Measurements from ENCODE around the gene DNAJC11. TPM values are rescaled to one million over a fixed set of nuclear protein-coding genes. Genes with fewer than 3 reads are reported as not detected.

DNAJC11 gene
- total RNA-seq, 1 donor from 2014 or later = 47.6 TPM

DNA sequence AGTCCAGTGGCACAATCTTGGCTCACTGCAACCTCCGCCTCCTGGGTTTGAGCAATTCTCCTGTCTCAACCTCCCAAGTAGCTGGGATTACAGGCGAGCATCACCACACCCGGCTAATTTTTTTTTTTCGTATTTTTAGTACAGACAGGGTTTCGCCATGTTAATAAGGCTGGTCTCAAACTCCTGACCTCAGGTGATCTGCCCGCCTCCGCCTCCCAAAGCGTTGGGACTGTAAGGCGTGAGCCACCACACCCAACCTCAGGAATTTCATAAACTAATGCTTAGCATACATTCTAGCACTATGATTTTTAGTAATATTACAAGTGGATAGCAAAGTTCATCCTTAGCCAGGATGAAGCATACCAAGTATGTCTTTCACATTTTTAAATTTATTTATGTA, 8.7 kb downstream of the DNAJC11 start:
- Mint-ChIP-seq H3K4me3 (no peak overlapping the region), H3K9me3 (no peaks in the 10 kb centered on the region), H3K27ac (no peak overlapping the region), H3K36me3 (peaks cover 3% of the 10 kb centered on the region), H3K4me1 (peaks cover 2% of the 10 kb centered on the region), H3K27me3 (ENCODE audit: insufficient read depth, low read depth) (no peaks in the 10 kb centered on the region)
- no peak overlapping the region for H3K9ac ChIP-seq
- no peaks in the 10 kb centered on the region for H3K9me3 ChIP-seq (ENCODE audit: low read depth)
- no peak overlapping the region for H3K4me3 ChIP-seq
- TF ChIP-seq EZH2phosphoT487 (IDR thresholded peaks at IDR 0.05) (no peak), EZH2 (IDR thresholded peaks at IDR 0.05) (no peak)
- TF ChIP-seq, protein P1, sequence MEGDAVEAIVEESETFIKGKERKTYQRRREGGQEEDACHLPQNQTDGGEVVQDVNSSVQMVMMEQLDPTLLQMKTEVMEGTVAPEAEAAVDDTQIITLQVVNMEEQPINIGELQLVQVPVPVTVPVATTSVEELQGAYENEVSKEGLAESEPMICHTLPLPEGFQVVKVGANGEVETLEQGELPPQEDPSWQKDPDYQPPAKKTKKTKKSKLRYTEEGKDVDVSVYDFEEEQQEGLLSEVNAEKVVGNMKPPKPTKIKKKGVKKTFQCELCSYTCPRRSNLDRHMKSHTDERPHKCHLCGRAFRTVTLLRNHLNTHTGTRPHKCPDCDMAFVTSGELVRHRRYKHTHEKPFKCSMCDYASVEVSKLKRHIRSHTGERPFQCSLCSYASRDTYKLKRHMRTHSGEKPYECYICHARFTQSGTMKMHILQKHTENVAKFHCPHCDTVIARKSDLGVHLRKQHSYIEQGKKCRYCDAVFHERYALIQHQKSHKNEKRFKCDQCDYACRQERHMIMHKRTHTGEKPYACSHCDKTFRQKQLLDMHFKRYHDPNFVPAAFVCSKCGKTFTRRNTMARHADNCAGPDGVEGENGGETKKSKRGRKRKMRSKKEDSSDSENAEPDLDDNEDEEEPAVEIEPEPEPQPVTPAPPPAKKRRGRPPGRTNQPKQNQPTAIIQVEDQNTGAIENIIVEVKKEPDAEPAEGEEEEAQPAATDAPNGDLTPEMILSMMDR (IDR thresholded peaks at IDR 0.05) = no peak
- DNase-seq (ENCODE audit: low spot score) = no peak
- peaks cover 12% of the 10 kb centered on the region for H3F3A ChIP-seq (ENCODE audit: low read depth)
- peaks cover 43% of the 10 kb centered on the region for H4K20me1 ChIP-seq (ENCODE audit: low read depth)
- H3K27me3 ChIP-seq = no peaks in the 10 kb centered on the region
- peaks cover 3% of the 10 kb centered on the region for H3K4me1 ChIP-seq
- no peak overlapping the region for H2AFZ ChIP-seq (replicated peaks)
- no peak overlapping the region for H3K27ac ChIP-seq
- H3K36me3 ChIP-seq = no peaks in the 10 kb centered on the region
- H3K79me2 ChIP-seq (ENCODE audit: low read depth) = peaks cover 95% of the 10 kb centered on the region
- H3K4me2 ChIP-seq = no peak overlapping the region

DNA sequence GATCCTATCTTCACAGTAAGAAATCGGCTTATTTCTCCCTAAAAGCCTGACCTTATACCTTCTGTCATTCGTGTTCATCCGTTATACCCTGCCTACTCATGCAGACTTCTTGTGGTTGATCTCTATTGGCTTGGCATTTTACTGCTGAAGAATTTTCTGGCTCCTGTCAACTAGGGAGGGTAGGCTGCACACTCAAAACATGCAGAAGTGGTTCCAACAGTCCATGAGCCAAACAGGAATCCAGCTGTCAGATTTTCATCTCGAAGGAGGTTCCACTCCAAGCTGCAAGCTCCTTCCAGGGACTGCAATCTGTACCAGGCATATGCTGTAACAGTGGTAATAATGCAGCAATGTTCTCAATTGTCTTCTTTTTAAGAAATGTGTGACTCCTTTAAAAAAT, 10.1 kb downstream of the DNAJC11 start:
- peaks cover 94% of the 10 kb centered on the region for H3K79me2 ChIP-seq (ENCODE audit: low read depth)
- H4K20me1 ChIP-seq (ENCODE audit: low read depth) = peaks cover 45% of the 10 kb centered on the region

DNA sequence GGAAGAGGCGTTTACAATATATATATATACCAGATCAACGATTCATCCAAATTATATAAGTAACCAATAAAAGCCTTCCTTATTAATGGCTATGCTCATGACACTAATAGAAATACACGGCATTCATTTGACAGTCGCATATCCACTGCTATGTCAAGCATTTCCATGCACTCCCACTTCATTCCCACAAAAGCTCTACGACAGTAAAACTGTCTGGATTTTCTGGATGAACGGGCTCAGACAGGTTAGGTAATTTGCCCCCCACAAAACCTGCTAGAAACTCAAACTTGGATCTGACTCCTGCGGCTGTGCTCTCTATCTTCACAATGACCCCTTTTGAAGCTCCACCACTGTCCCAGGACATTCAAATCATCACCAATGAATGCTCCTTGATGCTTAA, 11.4 kb downstream of the DNAJC11 start:
- no peak overlapping the region for H3K27ac Mint-ChIP-seq
- H3K4me1 ChIP-seq = peaks cover 5% of the 10 kb centered on the region
- H3K27me3 Mint-ChIP-seq (ENCODE audit: insufficient read depth, low read depth) = no peaks in the 10 kb centered on the region

More for the DNA sequence above, 10.1 kb downstream of the DNAJC11 start:
- no peak overlapping the region for H3K4me3 Mint-ChIP-seq
- no peak overlapping the region for H3K27ac Mint-ChIP-seq
- Histone ChIP-seq H3K9ac (no peak overlapping the region), H3K4me2 (no peak overlapping the region), H3K4me1 (peaks cover 5% of the 10 kb centered on the region), H3F3A (ENCODE audit: low read depth) (peaks cover 11% of the 10 kb centered on the region), H3K4me3 (no peak overlapping the region), H3K27me3 (no peaks in the 10 kb centered on the region), H3K9me3 (ENCODE audit: low read depth) (no peaks in the 10 kb centered on the region), H3K27ac (no peak overlapping the region), H3K36me3 (no peaks in the 10 kb centered on the region), H2AFZ (replicated peaks) (no peak overlapping the region)
- no peaks in the 10 kb centered on the region for H3K9me3 Mint-ChIP-seq
- TF ChIP-seq, protein P1 (IDR thresholded peaks at IDR 0.05) = no peak
- TF ChIP-seq EZH2 (IDR thresholded peaks at IDR 0.05) (no peak), EZH2phosphoT487 (IDR thresholded peaks at IDR 0.05) (no peak)
- H3K27me3 Mint-ChIP-seq (ENCODE audit: insufficient read depth, low read depth) = no peaks in the 10 kb centered on the region
- peaks cover 4% of the 10 kb centered on the region for H3K4me1 Mint-ChIP-seq
- no peak for DNase-seq (ENCODE audit: low spot score)
- H3K36me3 Mint-ChIP-seq = peaks cover 3% of the 10 kb centered on the region

More for the DNA sequence above, 11.4 kb downstream of the DNAJC11 start:
- no peak for DNase-seq (ENCODE audit: low spot score)
- Histone ChIP-seq H3K4me2 (no peak overlapping the region), H4K20me1 (ENCODE audit: low read depth) (peaks cover 37% of the 10 kb centered on the region), H3K4me3 (no peak overlapping the region), H2AFZ (replicated peaks) (no peak overlapping the region), H3K9ac (no peak overlapping the region), H3F3A (ENCODE audit: low read depth) (peaks cover 4% of the 10 kb centered on the region), H3K27ac (no peak overlapping the region), H3K36me3 (no peaks in the 10 kb centered on the region), H3K9me3 (ENCODE audit: low read depth) (no peaks in the 10 kb centered on the region), H3K79me2 (ENCODE audit: low read depth) (peaks cover 95% of the 10 kb centered on the region), H3K27me3 (no peaks in the 10 kb centered on the region)
- H3K9me3 Mint-ChIP-seq = no peaks in the 10 kb centered on the region
- peaks cover 4% of the 10 kb centered on the region for H3K4me1 Mint-ChIP-seq
- H3K4me3 Mint-ChIP-seq = no peak overlapping the region
- TF ChIP-seq, protein P1 (IDR thresholded peaks at IDR 0.05) = no peak
- TF ChIP-seq EZH2phosphoT487 (IDR thresholded peaks at IDR 0.05) (no peak), EZH2 (IDR thresholded peaks at IDR 0.05) (no peak)
- peaks cover 3% of the 10 kb centered on the region for H3K36me3 Mint-ChIP-seq

Data from neural progenitor cell (in vitro differentiated cells).